GM19467 (cell line): ENCODE data around the gene LRRC8E.

ENCODE experiments used
- ATAC-seq: cut with Tn5 transposase; IDR thresholded peaks from one replicate; pipeline ENCODE4 v1.9.1; 2021; ENCODE audit warnings: mild to moderate bottlenecking, moderate library complexity; ENCODE audit not compliant: unreplicated experiment

LRRC8E gene

DNA sequence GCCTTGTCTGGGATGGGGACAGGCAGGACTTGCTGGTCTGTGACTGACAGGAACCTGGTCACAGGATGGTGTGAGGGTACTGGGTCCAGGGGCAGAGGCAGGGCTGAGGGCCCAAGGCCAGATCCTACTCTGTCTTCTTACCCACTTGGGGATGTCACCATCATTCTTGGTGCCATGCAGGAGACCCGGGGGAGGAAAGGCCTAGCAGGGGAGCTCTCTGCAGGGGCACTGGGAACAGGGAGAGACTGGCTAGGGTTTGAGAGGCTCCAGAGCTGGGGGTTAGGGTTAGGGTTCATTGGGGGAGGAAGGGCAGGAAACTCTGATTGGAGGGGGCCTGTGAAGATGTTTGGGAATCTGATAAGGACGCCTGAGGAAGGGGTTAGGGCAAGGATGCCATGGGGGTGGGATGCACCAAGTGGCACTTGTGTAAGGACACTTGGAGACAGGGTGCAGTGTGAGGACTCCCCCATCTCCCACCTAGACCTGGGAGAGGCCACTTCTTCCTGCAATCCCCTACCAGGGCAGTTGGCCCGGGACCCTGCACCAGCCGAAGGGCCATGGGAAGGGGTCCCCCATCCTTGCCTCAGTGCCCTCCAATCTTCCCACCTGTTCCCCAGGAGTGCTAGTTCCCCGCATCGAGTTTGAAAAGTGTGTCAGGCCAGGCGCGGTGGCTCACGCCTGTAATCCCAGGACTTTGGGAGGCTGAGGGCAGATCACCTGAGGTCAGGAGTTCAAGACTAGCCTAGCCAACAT lies 21.0 kb upstream of the LRRC8E start:
- no peak for ATAC-seq

DNA sequence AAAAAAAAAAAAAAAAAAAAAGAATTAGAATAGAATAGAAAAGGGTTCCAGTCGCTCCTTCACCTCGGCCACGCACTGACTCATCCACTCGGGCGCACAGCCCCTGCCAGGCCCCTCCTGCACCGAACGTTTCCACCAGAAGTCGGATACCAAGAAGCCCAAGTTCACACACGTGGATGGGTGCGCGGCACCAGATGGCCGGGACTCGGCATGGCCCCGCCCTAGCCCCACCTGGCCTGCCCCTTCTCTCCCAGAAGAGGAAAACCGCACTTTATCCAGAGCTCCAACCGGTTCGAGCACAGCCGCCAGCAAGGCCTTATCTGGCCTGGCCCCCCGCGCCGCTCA lies 20.0 kb upstream of the LRRC8E start:
- ATAC-seq: no peak

DNA sequence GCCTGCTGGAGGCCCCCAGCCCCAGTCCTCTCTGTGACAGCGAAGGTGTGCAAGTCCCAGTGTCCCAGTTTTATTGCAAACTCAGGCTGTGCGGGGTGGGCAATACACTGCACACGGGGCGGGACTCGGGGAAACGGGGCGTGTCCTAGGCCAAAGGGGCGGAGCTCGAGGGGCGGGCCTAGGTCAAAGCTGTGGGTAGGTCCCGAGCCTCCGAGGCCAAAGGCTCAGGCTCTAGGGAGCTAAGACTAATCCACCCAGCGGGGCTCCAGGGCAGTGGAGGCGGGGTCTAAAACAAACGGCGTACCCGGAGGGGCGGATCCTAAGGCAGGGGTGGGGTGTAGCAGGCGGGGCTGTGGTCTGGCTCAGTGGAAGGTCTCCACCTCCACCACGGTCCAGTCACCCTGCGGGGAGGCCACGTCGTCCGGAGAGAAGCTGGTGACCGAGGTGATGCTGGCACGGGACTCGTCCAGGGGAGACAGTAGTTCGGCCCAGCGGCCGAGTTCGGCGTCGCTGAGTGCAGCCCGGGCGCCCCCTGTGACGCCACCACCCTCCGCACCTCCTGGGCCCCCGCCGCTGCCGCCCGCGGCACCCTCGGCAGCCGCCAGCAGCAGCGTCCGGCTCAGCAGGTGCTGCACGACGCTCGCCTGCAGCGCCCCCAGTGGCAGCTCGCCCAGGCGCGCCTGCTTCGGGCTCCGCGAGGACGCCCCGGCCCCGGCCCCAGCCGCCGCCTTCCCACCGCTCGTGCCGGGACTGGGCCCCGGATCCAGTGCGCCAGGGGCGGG lies 19.4 kb upstream of the LRRC8E start:
- ATAC-seq: peak; percentile 60

DNA sequence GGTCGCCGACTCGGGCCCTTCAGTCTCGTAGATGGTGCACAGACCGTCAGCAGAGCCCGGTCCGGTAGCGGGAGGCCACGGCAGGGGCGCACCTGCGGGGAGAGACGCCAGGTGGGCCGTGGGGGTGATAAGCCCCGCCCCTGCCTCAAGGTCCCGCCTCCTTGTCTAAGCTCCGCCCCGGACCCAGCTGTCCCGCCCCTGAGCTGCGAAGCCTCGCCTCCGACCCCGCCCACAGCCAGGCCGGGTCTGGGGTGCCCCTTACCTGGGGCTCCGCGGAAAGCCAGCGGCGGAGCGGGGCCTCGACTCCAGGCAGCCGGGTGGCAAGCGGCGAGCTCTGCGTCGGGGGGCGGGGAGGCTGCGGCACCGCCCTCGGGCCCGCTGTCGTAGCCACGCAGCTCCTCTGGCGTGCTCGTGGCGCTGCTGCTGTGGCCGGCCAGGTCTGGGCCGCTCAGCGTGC lies 18.8 kb upstream of the LRRC8E start:
- peak; percentile 38 for ATAC-seq

DNA sequence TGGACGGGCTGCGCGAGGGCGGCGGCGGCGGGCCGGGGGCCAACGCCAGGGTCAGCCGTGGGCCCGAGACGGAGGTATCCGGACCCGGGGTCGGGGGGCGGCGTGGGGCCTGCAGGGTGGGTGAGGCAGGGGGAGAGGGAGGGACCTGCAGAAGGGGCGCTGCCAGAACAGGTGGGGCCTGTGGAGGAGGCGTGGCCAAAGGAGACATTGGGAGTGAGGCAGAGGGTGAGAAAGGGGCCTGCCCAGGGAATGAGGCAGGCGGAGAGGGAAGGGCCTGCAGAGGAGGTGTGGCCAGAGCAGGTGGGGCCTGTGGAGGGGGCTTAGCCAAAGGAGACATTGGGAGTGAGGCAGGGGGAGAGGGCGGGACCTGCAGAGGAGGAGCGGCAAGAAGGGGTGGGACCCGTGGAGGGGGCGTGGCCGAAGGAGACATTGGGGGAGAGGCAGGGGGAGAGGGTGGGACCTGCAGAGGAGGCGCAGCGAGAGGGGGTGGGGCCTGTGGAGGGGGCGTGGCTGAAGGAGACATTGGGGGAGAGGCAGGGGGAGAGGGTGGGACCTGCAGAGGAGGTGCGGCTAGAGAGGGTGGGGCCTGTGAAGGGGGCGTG lies 18.3 kb upstream of the LRRC8E start:
- no peak for ATAC-seq

DNA sequence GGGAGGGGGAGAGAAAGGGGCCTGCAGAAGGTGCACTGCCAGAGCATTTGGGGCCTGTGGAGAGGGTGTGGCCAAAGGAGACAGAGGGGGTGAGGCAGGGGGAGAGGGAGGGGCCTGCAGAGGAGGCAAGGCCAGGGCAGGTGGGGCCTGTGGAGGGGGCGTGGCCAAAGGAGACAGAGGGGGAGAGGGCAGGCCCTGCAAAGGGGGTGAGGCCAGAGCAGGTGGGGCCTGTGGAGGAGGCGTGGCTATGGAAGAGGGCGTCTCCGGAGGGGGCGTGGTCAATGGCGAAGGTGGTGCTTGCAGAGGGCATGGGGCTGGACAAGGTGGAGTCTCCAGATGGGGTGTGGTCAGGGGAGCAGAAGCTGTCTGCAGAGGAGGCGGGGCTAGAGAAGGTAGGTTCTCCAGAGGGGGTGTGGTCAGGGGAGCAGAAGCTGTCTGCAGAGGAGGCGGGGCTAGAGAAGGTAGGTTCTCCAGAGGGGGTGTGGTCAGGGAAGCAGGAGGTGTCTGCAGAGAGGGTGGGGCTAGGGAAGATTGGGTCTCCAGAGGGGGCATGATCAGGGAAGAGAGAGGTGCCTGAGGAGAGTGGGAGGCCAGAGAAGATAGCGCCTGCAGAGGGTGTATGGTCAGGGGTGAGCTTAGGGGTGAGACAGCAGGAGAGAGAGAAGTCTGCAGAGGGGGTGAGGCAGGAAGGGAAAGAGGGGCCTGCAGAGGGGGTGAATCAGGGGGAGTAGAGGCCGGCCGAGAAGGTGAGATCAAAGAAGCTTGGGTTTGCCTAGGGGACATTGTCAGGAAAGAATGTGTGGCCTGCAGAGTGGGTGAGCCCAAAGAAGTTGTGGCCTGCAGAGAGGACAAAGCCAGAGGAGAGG lies 17.5 kb upstream of the LRRC8E start:
- no peak for ATAC-seq

DNA sequence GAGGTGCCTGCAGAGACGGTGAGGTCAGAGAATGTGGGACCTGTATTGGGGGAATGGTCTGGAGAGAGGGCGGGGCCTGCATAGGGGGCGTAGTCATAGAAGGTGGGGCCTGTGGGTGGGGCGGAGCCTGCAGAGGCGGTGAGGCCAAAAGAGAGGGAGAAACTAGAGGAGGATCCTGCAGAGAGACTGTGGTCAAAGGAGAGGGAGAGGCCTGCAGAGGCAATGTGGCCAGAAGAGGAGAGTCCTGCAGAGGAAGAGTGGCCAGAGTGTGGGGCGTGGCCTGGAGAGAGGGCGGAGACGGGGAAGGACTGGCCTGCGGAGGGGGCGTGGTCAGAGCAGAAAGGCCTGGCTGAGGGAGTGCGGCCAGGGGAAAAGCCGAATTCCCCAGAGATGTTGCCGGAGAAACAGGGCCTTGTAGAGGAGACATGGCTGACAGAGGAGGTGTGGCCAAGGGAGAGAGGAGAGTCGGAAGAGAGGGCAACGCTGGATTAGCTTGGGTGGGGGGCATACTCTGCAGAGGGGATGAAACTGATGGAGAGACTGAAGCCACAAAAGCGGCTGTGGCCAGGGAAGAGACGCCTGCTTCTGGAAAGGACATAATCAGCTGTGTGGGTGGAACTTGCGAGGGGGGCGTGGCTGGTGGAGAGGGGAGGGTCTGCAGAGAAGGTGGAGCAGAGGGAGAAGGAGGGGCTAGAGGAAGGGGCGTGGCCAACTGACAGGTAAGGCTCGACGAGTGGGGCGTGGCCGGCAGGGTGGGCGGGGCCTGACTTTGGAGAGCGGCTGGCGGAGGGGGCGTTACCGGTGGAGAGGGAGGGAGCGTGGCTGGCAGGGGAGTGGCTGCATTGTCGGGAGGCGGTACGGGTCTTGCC lies 16.6 kb upstream of the LRRC8E start:
- ATAC-seq: no peak

DNA sequence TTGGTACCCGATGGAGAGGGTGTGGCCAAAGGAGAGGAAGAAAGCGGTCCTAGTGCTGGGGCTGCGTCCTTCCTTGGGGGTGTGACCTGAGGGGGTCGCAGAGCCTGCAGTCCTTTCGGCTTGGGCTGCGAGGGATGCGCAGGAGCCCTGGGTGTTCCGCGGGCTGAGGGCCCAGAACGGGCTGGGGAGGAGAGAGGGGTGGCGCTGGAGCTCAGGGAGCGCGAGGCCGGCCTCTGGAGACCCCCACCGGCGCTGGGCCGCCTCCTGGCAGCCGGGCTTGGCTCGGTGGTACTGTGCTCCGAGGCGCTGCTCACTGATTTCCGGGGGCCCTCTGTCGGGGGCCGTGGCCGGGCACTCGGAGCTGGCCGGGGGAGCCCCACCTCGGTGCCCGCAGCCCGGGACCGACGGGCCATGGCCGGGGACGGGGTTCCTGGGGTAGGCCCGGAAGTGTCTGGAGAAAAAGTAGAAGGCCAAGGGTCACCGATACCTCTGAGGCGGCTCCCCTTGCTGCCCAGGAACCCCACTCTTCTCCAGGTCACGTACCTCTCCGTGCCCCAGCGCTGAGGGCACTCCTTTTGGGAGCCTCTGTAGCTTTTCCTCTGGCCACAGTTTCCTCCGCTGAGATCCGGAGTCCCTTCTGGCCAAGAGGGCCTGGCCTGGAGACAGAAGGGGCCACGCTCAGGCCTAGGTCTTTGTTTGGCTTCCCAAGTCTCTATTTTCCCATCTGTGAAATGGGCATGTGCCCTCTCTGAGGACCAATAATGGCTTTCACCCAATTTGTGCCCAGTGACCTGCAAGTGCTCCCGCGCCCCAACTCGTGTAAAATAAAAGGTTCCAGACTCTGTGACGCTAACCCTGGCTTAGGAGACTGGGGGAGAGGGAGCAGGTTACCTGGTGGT lies 15.8 kb upstream of the LRRC8E start:
- no peak for ATAC-seq

DNA sequence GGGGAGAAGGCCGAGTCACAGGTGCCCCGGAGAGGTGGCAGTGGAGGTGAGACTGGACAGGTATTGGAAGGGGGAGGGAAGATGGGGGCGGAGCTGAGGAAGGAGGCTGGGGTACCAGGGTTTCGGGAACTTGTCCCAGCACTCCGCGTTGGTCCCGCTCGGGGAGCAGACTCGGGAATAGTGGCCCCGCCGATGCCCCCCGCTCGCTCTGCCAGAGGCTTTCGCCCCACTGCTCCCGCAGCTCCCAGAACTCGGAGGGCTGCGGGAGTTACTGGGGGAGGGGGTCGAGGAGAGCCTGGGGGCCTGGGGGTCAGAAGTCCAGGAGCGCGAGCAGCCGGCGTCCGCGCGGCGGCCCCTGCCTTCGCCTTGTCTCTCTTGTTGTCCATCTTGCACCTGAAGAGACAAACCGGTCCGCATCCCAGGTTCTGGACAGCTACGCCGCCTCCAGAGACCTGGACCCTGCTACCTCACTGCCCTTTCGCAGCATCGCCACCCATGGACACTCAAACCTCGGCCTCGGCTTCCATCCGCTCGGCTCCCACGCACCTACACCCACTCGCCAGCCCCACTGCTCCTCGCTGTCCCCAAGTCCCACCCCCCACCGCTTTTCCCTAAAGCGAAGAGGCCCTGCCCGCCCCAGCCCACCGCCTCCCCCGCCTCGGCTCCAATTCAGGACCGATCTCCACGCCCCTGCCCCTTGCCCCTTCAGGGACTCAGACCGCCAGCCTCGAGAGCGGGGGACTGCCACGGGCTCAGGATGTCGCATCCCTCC lies 14.8 kb upstream of the LRRC8E start:
- ATAC-seq: no peak

DNA sequence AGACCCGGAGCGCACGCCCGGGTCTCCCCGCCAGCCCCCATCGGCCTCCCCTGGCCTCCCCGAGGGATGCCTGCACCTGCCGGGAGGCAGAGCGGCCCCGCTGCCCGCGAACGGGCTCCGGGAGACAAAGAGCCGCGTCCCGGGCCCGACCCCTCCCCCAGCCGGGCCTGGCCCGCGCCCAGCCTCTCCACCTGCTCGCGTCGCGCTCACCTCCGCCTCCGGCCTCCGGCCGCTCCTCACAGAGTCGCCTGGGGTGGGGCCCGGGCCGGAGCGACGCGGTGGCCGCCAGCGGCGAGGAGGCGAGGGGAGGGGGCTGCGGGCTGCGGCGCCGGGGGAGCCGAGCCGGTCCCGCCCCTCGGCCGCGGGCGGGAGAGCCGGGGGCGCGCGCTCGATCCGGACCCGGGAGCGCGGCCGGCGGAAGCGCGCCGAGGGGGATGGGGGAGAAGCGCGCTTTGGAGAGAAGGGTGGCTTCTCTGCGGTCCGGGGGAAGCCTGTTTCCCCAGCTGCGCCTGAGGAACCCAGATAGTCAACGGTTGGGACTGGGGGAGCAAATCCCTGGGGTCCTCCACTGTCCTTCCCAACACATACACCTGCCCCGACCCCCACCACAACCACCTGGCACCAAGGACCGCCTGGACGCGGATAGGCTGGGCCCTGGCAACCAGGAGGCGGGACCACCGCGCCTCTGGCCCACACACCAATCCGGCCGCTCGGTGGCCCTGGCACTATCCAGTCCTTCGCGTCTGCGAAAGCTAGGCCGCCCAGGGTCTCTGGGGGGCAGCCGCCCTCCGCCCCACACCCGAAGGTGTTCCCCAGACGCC lies 14.0 kb upstream of the LRRC8E start, which contains the start of gene PRR36:
Gene PRR36 (minus strand): TSS at position 315 of the 821 bp plus-strand sequence. CDS start 701 bp downstream, outside the sequence.
- no peak for ATAC-seq

DNA sequence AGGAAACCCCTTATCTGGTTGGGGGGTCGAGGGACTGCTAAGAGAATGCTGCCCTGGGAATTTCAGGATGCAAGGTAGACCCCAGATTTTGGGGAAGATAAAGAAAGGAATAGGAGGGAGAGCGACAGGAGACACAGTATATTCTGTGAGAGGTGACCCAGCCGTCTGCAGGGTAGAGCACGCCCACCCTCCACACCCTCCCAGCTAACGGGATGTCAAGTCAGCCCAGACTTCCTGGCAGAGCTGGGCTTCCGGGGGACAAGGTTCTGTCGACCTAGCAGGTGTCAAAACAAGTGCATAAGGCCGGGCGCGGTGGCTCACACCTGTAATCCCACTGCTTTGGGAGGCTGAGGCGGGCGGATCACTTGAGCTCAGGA lies 13.4 kb upstream of the LRRC8E start:
- ATAC-seq: no peak

DNA sequence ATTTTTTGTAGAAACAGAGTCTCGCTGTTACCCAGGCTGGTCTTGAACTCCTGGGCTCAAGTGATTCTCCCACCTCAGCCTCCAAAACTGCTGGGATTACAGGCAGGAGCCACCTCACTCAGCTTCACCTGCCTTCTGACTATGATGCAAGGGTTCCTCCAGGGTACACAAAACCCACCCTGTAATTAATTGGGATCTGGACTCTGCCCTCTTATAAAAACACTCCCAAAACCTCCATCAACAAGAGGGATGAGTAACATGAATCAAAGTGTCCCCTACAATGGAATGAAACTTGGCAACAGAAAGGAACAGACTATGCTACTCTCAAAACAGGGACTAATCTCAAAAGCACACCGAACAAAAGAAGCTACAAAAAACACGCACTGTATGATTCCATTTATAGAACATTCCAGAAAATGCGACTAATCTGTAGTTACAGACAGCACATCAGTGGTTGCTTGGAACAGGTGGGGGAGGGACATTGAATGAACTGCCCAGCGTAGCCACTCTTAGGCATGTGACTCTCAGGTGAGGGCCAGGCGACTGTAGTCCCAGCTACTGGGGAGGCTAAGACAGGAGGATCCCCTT lies 11.0 kb upstream of the LRRC8E start:
- no peak for ATAC-seq

DNA sequence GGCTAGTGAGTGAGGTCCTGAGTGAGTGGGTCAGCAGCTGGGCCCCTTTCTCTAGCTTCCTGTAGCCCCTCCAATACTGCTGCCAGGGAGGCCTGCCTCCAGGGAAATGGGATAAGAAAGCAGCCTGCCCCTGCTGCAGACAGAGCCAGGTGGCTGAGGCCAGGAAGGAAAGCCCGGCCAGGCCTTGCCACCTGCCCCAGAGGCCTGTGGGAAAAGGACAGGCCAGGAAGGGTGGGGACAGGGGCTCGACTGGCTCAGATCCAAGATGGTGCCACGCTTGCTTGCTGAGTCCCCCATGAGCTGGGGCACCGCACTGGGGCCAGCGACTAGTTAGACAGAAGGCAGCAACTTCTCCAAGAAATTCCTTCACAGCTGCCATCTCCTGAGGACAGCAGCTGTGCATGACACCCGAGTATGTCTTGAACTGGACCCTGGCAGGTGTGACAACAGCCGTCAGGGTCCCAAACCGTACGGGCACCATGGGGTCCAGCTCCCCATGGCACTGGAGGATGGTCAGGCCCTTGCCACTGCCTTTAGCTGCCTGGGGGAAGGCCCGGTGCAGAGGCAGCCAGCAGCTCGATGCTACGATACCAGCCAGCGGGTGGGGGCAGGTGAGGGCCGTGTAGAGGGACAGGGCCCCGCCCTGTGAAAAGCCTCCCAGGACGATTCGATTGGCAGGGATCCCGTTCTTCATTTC lies 9.1 kb upstream of the LRRC8E start:
- ATAC-seq: no peak

DNA sequence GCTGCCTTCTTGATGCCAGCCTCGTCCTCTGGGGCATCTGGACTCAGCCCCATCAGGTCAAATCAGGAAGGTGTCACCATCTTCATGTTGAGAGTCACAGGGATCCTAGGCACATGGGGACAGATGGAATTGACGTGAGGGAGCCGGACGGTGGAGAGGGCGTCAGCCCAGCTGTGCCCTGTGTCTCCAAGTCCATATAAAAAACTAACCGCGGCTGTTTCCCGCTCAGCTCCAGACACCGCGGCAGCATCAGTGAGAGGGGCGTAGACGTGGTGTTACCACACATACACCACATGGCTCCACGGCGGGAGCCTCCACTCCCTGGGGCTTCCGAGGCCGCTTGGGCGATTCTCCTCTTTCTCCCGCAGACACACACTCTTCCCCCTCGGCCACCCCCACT lies 8.5 kb upstream of the LRRC8E start:
- no peak for ATAC-seq

DNA sequence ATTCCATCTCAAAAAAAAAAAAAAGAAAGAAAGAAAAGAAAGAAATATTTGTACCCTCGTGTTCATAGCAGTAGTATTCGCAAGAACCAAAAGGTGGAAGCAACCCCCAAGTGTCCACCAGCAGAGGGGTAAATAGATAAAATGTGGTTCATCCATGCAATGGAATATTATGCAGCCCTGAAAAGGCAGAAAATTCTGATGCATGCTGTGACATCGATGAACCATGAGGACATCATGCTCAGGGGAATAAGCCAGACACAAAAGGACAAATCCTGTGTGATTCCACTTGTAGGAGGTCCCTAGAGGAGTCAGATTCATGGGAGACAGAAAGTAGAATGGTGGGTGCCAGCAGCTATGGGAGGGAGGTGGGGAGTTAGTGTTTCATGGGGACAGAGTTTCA lies 6.4 kb upstream of the LRRC8E start:
- no peak for ATAC-seq

DNA sequence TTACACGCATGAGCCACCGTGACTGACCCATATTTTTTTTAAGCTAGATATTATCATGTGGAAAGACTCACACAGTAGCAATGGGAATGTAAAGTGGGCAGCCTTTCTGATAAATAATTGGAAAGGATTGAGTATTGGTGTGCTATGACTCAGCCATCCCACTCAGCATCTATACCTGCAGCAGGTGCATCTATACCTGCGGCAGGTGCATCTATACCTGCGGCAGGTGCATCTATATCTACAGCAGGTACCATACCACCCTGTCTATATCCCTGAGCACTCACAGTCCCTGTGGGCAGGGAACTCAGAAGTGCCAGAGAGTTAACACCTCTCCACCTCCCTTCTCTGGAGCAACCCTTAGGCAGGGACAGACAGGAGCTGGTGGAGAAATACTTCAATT lies 5.2 kb upstream of the LRRC8E start:
- no peak for ATAC-seq
